Right lobe of liver (tissue), 4 donors: ENCODE results near the gene MLEC.

Experiments
- POLR2A ChIP-seq: fragments of 450-650 bp; IDR thresholded peaks from one replicate; pipeline ENCODE4 v1.6.1; 2017; ENCODE audit warnings: antibody characterized with exemption, mild to moderate bottlenecking
- TF ChIP-seq, protein P1 (sequence below), 4 donors: fragments of 200-600 bp in 3 of 4; fragments of 450-650 bp in 1 of 4; IDR thresholded peaks; one replicate each; pipeline versions ENCODE4 v1.5.1 to v1.8.0; 2016 to 2022; ENCODE audit warnings: antibody characterized with exemption in 4 of 4, mild to moderate bottlenecking in 2 of 4
- donor health status: DM: no; HTN: no; CAD: no.
- donor health status: DM: no; HTN: no; CAD: no.
- donor health status: DM: no; HTN: yes; CAD: no.

GRCh38 chr12:120726510-120726793 is 39.5 kb downstream of the MLEC start:
- TF ChIP-seq, protein P1, sequence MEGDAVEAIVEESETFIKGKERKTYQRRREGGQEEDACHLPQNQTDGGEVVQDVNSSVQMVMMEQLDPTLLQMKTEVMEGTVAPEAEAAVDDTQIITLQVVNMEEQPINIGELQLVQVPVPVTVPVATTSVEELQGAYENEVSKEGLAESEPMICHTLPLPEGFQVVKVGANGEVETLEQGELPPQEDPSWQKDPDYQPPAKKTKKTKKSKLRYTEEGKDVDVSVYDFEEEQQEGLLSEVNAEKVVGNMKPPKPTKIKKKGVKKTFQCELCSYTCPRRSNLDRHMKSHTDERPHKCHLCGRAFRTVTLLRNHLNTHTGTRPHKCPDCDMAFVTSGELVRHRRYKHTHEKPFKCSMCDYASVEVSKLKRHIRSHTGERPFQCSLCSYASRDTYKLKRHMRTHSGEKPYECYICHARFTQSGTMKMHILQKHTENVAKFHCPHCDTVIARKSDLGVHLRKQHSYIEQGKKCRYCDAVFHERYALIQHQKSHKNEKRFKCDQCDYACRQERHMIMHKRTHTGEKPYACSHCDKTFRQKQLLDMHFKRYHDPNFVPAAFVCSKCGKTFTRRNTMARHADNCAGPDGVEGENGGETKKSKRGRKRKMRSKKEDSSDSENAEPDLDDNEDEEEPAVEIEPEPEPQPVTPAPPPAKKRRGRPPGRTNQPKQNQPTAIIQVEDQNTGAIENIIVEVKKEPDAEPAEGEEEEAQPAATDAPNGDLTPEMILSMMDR (IDR thresholded peaks at IDR 0.05): no peak
- no peak for TF ChIP-seq POLR2A
